NCI-H510A (cell line): ENCODE measurements around the gene NLRX1.
"Not testable (repeated sequence)": the region's sequence is repeated elsewhere in the genome, so short reads cannot be mapped to it uniquely, and the experiment has no call there.

Source experiments
- DNase-seq: peaks from one replicate; lab custom pipeline; 2025; lab: John Stamatoyannopoulos, UW

Gene NLRX1

GRCh38 chr11:119184399-119184798 is 15.9 kb downstream of the NLRX1 start:
- not testable (repeated sequence) for DNase-seq

GRCh38 chr11:119185981-119186634 is 17.6 kb downstream of the NLRX1 start:
- no peak for DNase-seq

DNA sequence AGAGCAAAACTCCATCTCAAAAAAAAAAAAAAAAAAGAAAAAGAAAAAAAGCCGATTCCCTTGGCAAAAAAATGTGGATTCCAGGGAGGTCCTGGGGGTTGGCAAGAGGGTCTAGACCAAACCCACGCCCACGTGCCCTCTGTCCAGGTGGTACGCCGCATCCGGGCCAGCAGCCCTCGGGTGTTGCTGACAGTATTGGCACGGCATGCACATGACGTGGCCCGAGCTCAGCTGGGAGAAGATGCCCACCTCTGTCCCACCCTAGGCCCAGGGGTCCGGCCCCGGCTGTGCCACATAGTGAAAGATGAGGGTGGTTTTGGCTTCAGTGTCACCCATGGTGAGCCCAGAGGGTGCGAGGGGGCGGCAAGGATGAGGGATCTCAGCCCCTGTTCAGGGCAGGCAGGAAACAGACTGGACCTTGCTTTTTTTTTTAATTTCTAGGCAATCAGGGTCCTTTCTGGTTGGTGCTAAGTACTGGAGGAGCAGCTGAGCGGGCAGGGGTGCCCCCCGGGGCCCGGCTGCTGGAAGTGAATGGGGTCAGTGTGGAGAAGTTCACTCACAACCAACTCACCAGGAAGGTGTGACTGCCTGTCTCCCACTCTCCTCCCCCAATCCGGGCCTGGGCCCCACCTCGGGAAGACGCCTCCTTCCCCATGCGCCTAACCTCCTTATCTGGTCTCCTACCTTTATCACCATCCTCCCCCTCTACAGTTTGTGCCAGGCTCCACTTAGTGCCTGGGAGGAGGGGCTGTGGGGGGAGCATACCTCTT is 18.8 kb downstream of the NLRX1 start:
- DNase-seq: no peak

DNA sequence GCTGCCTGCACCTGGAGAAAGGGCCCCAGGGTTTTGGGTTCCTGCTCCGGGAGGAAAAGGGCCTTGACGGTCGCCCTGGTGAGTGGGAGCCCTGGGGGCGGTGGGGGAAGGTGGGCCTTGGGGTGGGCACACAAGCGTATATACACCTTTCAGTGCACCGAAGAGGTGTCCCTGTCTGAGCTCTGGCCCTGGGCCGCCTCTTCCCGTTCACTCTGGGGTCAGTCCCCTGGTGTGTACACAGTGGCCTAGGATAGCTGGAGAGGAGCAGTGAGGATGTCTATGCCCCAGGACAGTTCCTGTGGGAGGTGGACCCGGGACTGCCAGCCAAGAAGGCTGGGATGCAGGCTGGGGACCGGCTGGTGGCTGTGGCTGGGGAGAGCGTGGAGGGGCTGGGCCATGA is 19.5 kb downstream of the NLRX1 start:
- no peak for DNase-seq

DNA sequence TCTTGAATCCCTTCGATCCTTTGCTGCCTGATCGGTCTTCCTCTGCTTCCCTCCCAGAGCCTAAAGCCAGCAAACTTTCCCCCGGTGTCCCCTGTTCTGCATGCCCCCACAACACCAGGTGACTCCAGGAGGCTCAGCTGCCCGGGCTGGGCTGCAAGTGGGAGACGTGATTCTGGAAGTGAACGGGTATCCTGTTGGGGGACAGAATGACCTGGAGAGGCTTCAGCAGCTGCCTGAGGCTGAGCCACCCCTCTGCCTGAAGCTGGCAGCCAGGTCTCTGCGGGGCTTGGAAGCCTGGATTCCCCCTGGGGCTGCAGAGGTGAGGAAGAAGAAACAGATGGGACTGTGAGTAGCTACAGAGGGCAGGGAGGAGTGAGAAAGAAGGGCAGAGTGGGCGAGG is 20.4 kb downstream of the NLRX1 start:
- no peak for DNase-seq

DNA sequence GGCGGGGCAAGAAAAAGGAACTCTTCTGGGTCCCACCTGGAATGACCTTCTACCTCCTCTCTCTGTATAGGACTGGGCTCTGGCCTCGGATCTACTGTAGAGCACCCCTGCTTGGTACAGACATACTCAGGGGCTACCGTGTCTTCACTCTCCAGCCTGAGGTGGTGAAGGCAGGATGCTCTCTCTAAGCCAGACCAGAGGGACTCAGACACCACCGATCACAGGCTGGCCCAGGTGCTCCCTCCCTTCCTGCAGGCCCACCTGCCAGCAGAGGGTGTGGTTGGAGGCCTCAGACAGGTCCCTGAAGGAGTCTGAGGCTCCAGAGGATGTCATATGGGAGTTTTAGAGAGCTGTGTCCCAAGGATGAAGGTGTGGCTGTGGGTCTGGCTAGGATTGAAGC is 20.9 kb downstream of the NLRX1 start:
- no peak for DNase-seq

- no peak for DNase-seq
Observed at GRCh38 chr11:119190531-119190930, 22.0 kb downstream of the NLRX1 start.

DNA sequence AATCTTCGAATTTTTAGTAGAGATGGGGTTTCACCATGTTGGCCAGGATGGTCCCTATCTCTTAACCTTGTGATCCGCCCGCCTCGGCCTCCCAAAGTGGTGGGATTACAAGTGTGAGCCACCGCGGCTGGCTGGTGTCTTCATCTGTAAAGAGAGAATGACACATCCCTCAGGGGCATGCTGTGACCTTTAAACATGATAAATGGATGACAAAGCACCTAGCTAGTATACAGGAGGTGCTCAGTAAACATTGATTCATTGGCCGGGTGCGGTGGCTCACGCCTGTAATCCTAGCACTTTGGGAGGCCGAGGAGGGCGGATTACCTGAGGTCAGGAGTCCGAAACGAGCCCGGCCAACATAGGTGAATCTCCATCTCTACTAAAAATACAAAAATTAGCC is 22.7 kb downstream of the NLRX1 start:
- DNase-seq: not testable (repeated sequence)

DNA sequence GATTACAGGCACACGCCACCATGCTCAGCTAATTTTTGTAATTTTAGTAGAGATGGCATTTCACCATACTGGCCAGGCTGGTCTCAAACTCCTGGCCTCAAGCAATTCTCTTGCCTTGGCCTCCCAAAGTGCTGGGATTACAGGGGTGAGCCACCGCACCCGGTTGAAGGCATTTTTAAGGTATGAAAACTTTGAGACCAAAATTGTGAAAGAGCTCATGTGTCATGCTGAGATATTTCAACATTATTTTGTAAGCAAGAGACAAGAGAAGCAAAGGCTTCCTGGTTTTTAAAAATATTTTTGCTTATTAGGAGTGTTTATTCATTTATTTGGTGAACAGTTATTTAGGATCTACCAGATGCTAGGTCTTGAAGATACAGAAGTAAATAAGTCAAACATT is 23.6 kb downstream of the NLRX1 start:
- DNase-seq: no peak

- no peak for DNase-seq
Observed at GRCh38 chr11:119193001-119193400, 24.5 kb downstream of the NLRX1 start.

GRCh38 chr11:119193626-119194025 is 25.1 kb downstream of the NLRX1 start:
- DNase-seq: no peak

DNA sequence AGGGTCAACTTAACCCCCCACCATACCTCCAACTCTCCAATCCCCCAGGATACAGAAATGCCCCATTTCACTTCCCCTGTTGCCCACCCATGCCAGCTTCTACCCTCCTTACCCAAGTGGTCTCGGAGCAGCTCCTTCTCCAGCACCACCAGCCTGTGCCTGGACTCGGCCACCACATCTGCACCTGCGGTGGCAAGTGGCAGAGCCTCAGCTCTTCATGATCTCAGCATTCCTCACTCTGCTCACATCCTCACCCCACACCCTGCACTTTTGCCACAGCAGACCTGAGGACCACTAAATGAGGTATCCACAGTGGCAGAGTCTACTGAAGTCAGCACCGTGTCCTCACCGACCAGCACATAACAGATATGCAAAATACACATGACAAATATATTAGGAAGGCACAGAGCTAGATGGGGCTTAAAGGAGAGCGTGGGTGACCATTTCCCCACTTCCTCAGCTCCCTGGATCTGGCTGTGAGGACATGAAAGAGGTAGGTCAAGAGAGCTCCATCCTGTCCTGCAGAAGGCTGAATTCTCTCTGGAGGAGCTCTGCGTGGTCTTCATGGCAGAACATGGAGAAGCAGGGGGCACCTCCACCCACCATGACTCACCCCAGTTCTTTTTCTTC is 26.4 kb downstream of the NLRX1 start:
- DNase-seq: no peak

DNA sequence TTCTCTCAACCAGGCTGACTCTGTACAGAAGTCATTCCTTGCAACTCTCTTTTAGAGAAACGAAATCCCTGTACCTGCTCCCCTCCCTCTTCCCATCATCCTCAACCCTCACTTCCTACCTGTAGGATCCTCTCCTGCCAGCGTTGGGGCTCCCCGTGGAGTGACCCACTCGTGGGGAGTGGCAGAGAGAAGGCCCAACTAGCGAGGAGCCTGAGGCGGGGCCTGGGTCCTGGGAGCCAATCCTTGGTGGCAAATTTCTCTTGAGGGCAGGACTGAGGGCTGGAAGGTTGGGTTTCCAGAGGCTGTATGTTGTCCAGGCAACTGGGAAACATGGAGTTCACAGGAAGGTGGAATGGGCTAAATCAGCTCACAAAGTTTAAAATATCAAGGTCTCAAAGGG is 27.2 kb downstream of the NLRX1 start:
- DNase-seq: peak; percentile 87

- DNase-seq: peak; percentile 70
Observed at GRCh38 chr11:119196833-119197483, 28.4 kb downstream of the NLRX1 start.

DNA sequence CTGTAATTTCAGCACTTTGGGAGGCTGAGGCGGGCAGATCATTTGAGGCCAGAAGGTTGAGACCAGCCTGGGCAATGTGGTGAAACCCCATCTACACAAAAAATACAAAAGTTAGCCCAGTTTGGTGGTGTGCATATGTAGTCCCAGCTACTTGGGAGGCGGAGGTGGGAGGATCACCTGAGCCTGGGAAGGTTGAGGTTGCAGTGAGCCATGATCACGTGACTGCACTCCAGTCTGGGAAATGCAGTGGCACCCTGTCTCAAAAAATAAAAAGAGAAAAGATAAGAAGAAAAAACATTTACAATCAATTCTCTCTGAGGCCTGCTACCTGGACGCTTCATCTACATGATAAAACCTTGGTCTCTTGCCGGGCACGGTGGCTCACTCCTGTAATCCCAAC is 30.4 kb downstream of the NLRX1 start:
- no peak for DNase-seq

GRCh38 chr11:119201236-119201635 is 32.7 kb downstream of the NLRX1 start:
- not testable (repeated sequence) for DNase-seq

- DNase-seq: no peak
Observed at GRCh38 chr11:119202554-119202953, 34.0 kb downstream of the NLRX1 start.

DNA sequence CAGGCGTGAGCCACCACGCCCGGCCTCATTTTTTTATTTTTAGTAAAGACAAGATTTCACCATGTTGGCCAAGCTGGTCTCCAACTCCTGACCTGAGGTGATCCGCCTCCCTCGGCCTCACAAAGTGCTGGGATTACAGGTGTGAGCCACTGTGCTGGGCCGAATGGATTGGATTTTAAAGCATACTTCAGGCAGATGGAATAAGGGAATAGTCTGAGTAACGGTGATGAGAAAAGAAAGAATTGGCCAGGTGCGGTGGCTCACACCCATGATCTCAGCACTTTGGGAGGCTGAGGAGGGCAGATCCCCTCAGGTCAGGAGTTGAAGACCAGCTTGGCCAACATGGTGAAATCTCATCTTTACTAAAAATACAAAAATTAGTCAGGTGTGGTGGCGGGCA is 35.5 kb downstream of the NLRX1 start:
- no peak for DNase-seq

GRCh38 chr11:119205080-119205479 is 36.6 kb downstream of the NLRX1 start:
- no peak for DNase-seq

DNA sequence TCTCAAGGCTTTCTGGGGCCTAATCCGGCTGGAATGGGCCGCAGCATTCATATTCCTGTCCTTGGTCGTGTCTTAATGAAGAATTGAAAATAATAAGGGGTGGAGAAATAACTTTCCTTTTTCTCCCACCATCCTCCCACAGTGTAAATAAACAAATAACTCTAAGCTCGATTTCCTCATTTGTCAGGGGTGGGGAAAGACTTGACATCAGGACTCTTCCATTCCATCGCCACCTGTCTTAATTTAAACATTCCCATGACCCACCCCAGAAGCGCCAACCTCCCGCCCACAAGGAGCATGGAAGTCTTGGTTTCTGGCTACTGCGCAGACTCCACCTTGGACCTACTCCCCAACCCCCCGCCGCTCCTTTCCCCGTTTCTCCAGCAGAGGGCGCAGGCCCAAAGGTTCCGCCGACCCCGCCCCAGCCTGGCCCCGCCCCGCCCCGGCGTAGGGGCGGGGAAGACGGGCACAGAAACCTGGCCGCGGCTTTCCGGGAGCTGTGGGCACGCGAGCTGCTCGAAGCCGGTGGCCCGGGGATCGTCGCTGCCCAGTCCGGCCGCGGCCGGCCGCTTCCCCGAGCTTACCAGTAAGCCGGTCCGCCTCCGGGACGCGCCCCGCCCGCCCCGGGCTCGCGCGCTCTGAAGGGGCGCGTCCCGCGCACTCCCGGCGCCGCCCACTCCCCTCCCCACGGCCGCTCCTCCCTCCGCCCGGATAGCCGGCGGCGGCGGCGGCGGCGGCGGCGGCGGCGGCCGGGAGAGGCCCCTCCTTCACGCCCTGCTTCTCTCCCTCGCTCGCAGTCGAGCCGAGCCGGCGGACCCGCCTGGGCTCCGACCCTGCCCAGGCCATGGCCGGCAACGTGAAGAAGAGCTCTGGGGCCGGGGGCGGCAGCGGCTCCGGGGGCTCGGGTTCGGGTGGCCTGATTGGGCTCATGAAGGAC is 37.3 kb downstream of the NLRX1 start, which contains the start of gene CBL:
Gene CBL, plus strand, starts transcription at position 766 of the 937 bp plus-strand sequence. Its CDS starts 79 bp downstream, at position 845.
- peak; percentile 73 for DNase-seq
